HG03520 (cell line): ENCODE measurements around the gene ATP11A.

Source experiments
- ATAC-seq: cut with Tn5 transposase; IDR thresholded peaks from one replicate; pipeline ENCODE4 v1.9.1; 2021; ENCODE audit warnings: mild to moderate bottlenecking, moderate library complexity; ENCODE audit not compliant: unreplicated experiment

ATP11A gene

GRCh38 chr13:112721198-112722104 lies 31.6 kb downstream of the ATP11A start:
- no peak for ATAC-seq

DNA sequence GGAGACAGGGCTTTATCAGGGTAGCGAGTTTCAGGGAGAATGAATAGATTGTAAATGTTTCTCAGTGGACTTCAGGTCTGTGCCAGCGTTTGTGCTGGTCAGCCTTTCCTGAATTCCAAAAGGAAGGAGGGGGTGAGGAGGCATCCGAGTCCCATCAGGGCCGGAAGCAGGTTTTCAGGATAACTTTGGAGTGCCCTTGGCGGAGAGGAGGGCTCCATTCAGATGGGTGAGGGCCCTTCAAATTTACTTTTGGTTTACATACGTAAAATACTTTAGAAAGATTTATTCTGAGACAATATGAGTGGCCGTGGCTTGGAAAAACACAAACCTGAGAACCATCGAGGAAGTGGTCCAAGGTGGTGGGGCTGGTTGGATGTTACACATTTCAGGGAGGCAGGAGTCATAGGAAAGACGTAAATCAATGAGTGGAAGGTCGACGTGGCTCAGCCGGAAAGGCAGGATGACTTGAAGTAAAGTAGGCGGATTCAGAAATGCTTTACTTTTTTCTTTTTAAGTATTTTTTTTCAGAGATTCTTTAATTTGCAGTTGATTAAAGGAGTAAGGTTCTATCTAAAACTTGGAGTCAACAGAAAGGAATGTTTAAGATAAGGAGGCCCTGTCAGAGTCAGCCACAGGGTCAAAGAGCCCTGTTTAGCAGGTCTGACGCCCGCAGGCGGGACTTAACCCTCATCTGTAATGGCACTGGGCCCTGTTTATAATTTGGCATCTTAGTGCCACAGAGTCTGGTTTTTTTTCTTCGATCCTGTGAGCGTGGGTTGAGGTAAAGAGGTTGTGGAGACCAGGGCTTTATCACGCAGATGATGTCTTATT lies 32.8 kb downstream of the ATP11A start:
- ATAC-seq, result no peak

DNA sequence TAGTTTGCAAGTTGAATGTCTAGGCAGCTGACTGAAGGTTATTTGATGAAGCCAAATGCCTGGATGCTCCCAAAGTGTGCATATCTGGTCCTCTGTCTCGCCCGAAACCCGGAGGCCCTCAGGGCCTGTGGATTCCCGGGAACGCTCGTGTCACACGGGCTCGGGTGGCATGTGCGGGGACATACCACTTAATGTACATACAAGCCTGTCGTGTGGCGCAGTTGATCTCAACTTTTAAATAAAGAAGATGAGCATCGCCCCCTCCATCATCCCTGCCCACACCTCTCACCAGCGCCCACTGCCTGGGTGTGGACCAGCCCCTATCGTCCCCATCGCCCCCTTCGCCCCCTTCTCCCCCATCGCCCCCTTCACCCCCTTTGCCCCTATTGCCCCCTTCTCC lies 33.9 kb downstream of the ATP11A start:
- ATAC-seq, result no peak

GRCh38 chr13:112724788-112725345 lies 35.0 kb downstream of the ATP11A start:
- no peak for ATAC-seq

GRCh38 chr13:112725346-112726015 lies 35.6 kb downstream of the ATP11A start:
- no peak for ATAC-seq

DNA sequence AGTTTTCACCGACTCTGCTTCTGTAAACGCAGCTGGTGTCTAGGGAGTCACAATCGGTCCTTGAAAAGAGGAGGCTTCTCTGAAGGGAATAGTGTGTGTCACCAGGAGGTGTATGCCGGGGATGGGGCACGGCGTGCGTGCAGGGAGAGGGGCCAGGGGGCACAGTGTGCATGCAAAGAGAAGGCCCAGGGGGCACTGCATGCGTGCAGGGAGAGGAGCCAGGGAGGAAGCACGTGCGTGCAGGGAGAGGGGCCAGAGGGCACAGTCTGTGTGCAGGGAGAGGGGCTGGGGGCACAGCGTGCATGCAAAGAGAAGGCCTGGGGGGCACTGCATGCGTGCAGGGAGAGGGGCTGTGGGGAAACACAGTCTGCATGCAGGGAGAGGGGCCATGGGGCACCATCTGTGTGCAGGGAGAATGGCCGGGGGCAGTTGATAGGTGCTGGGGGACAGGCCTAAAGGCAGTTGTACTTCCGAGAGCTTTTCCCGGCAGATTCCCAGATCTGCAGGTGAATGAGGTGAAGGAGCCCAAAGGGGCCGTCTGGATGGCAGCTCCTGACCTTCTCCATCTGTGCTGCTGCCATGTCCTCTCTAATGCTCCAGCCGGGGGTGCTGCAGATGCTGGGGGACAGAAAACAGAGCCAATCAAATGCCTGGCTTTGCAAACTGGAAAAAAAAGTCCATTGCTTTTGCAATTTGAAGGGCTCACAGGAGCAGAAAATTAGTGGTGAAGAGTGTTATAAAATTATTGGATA lies 36.4 kb downstream of the ATP11A start:
- no peak for ATAC-seq

GRCh38 chr13:112727581-112727980 lies 37.7 kb downstream of the ATP11A start:
- ATAC-seq, result no peak

DNA sequence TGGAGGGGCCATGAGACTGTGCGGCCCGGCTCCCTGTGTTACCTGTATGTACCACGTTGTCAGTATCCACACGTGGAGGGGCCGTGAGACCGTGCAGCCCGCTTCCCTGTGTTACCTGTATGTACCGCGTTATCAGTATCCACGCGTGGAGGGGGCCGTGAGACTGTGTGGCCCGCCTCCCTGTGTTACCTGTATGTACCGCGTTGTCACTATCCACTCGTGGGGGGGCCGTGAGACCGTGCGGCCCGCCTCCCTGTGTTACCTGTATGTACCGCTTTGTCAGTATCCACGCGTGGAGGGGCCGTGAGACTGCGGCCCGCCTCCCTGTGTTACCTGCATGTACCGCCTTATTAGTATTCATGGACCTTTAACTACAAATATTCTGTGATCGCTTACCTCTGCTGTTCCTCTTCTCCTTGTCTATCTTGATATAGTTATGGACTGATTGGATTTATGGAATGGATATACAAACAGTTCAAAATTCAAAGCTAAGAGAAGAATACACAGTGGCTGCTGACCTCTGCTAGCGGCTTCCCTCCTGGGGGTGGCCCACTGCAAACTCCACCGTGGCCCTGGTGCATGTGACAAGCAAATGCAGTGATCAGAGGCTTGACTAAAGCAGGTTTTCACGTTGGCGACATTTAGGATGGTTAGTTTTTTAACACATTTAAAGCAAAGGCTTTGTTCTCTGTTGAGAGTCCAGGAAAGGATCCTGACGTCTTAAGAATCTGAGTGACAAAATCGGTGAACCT lies 38.7 kb downstream of the ATP11A start:
- no peak for ATAC-seq

DNA sequence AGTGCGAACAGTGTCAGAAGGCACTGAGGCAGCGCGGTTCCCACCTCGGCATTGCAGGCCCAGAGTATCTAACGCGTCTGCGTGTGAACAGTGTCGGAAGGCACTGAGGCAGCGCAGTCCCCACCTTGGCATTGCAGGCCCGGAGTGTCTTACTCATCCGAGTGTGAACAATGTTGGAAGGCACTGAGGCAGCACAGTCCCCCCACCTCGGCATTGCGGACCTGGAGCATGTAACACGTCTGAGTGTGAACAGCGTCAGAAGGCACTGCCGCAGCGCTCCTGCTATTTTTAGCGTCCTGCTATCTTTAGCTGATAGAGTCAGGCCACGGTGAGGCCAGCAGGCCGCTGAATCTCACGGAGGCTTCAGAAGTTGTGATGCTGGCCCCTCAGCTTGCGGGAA lies 39.6 kb downstream of the ATP11A start:
- no peak for ATAC-seq

DNA sequence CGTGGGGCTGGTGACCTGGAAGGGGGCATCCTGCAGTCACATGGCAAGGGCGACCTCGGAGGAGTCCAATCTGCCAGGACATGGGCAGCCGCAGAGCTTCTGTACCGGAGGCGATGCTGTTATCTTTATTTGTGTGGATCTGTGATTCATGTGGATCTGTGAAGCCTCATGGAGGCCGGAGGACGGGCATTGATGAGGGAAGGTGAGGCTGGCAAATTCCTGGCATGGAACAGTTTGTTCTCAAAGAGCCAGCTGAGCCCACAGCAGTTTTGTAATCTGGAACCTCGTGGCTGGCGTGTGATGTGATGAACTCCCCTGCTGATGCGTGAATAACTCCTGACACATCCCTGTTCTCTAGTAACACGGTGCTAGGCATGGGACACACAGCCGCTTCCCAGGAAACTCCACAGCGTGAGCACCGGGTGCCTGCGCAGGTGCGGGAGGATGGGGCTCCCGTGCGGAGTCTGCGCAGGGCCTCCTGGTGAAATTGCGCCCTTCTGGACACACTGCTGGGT lies 40.4 kb downstream of the ATP11A start:
- ATAC-seq, result no peak

DNA sequence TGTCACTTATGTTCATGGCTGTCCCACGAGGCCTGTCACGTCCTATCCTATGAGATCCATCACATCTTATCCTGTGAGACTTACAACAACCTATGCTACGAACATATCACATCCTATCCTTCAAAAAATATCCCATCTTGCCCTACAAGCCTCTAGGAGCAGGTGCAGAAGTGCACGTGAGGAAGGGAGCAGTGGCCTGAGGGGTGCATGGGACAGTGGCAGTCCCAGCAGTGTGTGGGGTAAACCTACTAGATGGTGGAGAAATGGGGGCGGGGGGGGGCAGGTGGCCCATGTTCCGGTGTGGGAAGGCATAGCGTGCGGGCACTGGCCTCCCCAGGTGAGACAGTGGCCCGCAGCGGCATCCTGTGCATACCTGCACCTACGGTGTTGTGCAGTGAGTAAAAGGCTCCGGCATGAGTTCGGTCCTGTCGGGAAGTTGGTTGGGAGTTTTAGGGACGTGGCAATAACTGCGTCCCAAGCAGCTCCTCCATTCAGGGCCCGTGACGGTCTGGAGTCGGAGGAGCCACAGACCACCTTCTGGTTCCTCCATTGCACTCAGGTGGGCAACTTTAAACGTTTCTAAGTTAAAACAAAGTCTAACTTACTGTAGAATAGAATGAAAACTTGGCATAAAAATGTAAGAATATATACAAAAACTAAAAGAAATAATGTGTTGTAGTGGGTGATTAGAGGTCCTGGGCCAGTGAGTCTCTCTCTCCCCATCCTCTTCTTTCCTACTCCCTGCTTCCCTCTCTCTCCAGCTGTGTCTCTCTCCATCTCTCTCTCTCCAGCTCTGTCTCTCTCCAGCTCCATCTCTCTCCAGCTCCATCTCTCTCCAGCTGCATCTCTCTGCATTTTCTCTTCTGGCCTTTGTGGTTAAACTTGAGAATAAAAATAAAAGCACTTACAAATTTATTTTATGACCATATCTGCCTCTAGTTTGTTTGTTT lies 42.1 kb downstream of the ATP11A start:
- no peak for ATAC-seq

GRCh38 chr13:112732679-112733078 lies 42.8 kb downstream of the ATP11A start:
- no peak for ATAC-seq

DNA sequence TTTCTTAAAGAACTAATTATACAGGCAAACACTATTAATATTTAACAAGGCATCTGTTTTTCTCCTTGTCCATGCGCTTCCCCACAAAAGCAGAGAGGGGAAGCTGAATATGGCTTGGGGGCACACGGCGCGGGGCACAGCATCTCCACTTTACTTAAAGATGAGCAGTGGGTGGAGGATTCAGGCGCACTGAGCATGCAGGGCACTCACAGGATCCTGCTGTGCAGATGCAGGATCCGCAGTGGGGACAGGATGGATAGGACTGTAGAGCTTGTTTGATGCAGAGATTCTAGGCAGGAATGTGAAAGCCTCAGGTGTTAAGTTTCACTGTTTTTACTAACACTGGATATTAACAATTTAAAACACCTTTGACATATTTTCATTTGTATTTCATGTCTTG lies 43.3 kb downstream of the ATP11A start:
- ATAC-seq, result no peak

GRCh38 chr13:112733661-112734379 lies 44.0 kb downstream of the ATP11A start:
- no peak for ATAC-seq

DNA sequence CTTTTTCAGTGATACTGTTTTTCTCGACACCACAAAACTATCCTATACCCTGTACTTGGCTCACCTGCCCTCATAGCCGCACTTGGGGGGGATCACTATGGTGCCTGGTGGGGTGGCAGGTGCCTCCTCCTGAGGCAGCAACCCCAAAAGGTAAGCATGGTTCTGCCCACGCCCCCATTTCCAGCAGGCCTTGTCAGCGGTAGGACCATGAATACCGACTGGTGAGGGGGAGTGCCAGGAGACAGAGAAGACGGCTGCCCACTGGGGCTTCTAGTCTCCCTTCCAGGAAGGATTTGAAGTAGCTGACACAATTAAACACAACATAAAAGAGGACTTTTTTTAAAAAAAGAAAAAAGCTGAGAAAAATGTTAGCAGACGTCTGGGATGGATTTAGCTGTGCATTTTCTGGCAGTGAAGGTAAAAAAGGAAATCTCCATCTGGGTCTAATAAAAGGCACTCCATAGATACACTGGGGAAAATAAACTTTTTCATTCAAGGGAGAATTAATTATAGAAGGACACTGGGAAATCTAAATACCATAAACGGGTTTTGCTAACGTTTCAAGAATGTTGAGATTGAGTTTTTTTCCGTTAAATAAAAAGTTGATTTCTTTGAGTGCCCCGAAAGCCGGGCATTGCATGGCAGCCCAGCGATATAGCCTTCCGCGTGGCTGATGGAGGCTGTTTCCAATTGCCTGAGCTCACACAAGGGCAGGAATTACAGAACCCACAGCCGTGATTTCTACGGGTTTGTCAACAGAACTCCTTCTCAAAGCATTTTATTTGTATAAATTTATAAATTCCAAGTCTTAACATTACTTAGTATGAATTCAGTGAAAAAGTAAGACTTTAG lies 45.1 kb downstream of the ATP11A start:
- ATAC-seq, result no peak

DNA sequence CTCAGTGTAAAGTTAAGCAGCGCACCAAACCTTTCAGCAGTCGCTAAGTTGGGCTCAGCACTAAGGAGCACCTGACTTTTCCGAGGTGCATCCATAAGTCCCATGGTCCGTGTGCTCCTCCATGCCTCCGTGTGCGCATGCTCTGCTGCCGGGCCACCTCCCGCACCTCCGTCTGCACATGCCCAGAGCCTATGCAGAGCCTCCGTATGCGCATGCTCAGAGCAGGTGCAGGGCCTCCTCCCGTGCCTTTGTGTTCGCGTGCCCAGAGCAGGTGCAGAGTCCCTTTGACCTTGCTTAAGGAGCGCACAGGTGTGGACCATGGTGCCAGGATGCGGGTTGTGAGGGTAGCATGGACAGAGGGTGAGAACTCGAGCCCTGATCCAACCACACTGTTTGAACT lies 46.0 kb downstream of the ATP11A start:
- ATAC-seq, result no peak

DNA sequence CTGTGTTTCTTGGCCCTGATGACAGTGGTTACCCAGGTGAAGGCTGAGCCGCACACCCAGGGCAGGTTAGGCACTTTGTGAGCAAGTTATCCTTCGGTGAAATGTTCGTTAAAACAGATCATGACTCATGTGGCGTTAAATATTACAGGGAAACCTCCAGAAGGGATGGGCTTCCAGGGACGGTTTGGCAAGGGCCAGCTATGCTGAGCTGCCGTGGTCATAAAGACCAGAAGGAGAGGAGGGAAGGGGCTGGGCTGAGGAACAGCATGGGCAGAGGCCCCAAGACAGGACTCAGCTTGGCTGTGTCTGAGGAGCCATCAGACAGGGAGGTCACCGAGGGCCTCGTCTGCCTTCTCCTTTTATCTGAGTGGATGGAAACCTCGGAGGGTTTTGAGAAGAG lies 47.5 kb downstream of the ATP11A start:
- no peak for ATAC-seq
